ENCODE data around the gene HACD2. TPM values are rescaled to one million over a fixed set of nuclear protein-coding genes. Genes with fewer than 3 reads are reported as not detected.

HACD2 gene
- total and polyA plus RNA-seq, 4 donors, result 8.8 to 17.2 (median 12.8) TPM

DNA sequence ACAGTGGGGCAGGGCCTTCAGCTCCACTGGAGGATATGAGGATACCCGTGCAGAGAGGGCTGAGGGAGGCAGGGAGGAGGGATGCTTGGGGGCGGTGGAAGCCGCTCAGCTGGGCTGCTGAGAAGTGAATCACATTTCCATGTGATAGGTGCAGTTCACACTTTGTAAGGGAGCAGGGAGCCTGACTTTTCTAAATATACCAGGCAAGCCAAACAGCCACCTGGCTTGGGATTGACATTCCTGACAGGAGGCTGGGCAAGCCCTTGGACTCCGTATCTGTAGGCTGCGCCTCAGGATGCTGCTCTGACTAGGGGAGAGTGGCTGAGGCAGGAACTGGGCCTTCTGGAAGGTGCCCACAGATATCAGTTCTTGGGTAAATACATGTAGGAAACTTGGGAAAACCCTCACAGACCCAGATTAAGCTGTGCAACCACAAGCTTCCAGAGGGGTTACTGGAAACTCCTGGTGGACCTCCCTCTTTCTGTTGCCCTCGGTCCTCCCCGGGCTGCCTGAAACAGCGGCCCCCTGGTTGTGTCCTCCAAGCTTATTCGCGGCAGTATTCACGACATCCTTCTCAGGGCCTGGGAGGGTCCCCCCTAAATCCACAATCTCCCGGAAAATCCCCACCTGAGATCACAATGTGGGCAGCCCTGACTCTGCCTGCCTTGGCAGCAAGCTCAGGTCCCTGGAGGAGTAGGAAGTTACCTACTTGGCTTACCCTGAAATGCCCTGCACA is 103.0 kb downstream of the HACD2 start:
- H3K36me3 ChIP-seq (ENCODE audit: control insufficient read depth in 1 of 2, insufficient read depth in 2 of 2, low read length in 1 of 2), result no peaks in the 10 kb centered on the region
- no peaks in the 10 kb centered on the region for H3K4me1 ChIP-seq (ENCODE audit: control insufficient read depth in 1 of 2, insufficient read depth in 2 of 2, low read length in 2 of 2)
- WGBS, 2 donors, result 85 to 88% methylated on average over 12 of the region's 12 CpGs
- no peaks in the 10 kb centered on the region for H3K27me3 ChIP-seq (ENCODE audit: control insufficient read depth in 1 of 2, insufficient read depth in 2 of 2, low read length in 1 of 2)
- no peaks in the 10 kb centered on the region for H3K9me3 ChIP-seq (ENCODE audit: control insufficient read depth, low read length)
- H3K4me3 ChIP-seq (ENCODE audit: low read length in 2 of 2), result no peak overlapping the region
- ATAC-seq (ENCODE audit: low FRiP score) (no peak), DNase-seq (no peak)
- H3K27ac ChIP-seq (ENCODE audit: low read depth in 1 of 2, low read length in 2 of 2), result no peak overlapping the region
- intact Hi-C loops (cut with DNase I), result loop anchor here in 1 of 2 donors (2.0 kb wide), 1 partner anchor 29 kb away; no protein-coding TSS in a partner anchor

DNA sequence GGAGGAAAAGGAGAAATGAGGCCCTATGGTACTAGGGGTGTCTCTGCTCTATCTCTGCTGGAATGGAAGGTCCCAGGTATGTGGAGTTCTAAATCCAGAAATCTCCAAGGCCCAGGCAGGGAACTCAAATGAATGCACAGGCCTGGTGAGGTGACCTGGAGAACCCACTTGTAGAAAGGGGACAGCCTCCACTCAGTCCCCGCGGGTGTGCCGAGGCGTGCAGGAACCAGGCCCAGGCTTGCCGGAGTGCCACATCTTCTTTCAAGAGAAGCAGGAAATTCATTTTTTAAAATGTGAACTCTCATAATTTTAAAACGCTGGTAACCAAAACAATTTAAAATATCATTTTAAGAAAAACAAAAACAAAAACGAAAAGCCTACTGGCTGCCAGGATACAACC is 103.8 kb downstream of the HACD2 start:
- no peak for DNase-seq
- no peaks in the 10 kb centered on the region for H3K4me1 ChIP-seq (ENCODE audit: control insufficient read depth in 1 of 2, insufficient read depth in 2 of 2, low read length in 2 of 2)

DNA sequence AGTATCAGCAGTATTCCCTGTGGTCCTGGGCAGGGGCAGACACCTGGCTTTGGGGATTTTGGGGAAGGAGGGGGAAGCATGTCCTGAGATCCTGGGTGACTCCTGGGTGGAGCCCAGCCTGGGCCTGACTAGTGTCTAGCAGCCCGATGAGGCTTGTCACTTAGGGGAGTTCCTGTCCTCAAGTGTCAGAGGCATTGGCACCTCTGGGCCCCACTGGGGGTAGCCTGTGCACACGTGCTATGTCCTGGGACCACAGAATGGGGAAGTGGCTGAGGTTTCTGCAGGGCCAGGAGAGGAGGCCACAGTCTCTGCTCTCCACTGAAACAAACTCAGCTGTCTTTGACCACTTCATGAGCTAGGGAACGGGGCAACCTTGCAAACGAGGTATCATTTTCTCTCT is 104.4 kb downstream of the HACD2 start:
- H3K9me3 ChIP-seq (ENCODE audit: control insufficient read depth, low read length), result no peaks in the 10 kb centered on the region
- no peak overlapping the region for H3K4me3 ChIP-seq (ENCODE audit: low read length in 2 of 2)
- H3K36me3 ChIP-seq (ENCODE audit: control insufficient read depth in 1 of 2, insufficient read depth in 2 of 2, low read length in 1 of 2), result no peaks in the 10 kb centered on the region
- 88 to 89% methylated on average over 4 of the region's 4 CpGs for WGBS, 2 donors
- intact Hi-C loops (cut with DNase I), result no loop called here
- no peaks in the 10 kb centered on the region for H3K4me1 ChIP-seq (ENCODE audit: control insufficient read depth in 1 of 2, insufficient read depth in 2 of 2, low read length in 2 of 2)
- no peaks in the 10 kb centered on the region for H3K27me3 ChIP-seq (ENCODE audit: control insufficient read depth in 1 of 2, insufficient read depth in 2 of 2, low read length in 1 of 2)
- DNase-seq (no peak), ATAC-seq (ENCODE audit: low FRiP score) (no peak)
- no peak overlapping the region for H3K27ac ChIP-seq (ENCODE audit: low read depth in 1 of 2, low read length in 2 of 2)

More for the DNA sequence above, 103.8 kb downstream of the HACD2 start:
- H3K27ac ChIP-seq (ENCODE audit: low read depth in 1 of 2, low read length in 2 of 2), result no peak overlapping the region
- H3K9me3 ChIP-seq (ENCODE audit: control insufficient read depth, low read length), result no peaks in the 10 kb centered on the region
- H3K27me3 ChIP-seq (ENCODE audit: control insufficient read depth in 1 of 2, insufficient read depth in 2 of 2, low read length in 1 of 2), result no peaks in the 10 kb centered on the region
- intact Hi-C loops (cut with DNase I), result no loop called here
- 89 to 92% methylated on average over 7 of the region's 7 CpGs for WGBS, 2 donors
- no peak for ATAC-seq (ENCODE audit: low FRiP score)
- no peaks in the 10 kb centered on the region for H3K36me3 ChIP-seq (ENCODE audit: control insufficient read depth in 1 of 2, insufficient read depth in 2 of 2, low read length in 1 of 2)
- H3K4me3 ChIP-seq (ENCODE audit: low read length in 2 of 2), result no peak overlapping the region

DNA sequence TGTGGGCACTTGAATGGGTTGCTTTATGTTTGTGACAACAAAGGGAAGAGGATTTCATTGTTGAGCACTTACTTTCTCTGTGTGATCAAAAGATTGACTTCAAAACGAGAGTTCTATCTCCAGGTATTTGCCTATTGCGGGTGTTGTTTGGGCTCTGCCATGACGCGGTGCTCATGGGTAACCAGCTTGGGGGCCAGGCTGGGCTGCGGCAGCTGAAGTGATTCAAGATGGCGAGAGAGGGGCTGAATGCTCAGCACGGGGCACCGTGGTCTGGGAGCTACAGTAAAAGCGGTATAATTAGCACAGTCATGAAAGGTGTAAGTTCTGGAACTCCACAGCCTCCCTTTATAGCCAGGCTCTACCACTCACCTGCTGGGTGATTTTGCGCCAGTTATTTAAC is 105.0 kb downstream of the HACD2 start:
- Histone ChIP-seq H3K4me3 (ENCODE audit: low read length in 2 of 2) (no peak overlapping the region), H3K36me3 (ENCODE audit: control insufficient read depth in 1 of 2, insufficient read depth in 2 of 2, low read length in 1 of 2) (no peaks in the 10 kb centered on the region), H3K4me1 (ENCODE audit: control insufficient read depth in 1 of 2, insufficient read depth in 2 of 2, low read length in 2 of 2) (no peaks in the 10 kb centered on the region), H3K27ac (ENCODE audit: low read depth in 1 of 2, low read length in 2 of 2) (no peak overlapping the region), H3K27me3 (ENCODE audit: control insufficient read depth in 1 of 2, insufficient read depth in 2 of 2, low read length in 1 of 2) (no peaks in the 10 kb centered on the region), H3K9me3 (ENCODE audit: control insufficient read depth, low read length) (no peaks in the 10 kb centered on the region)
- no peak for DNase-seq
- intact Hi-C loops (cut with DNase I), result no loop called here
- ATAC-seq (ENCODE audit: low FRiP score), result no peak
- WGBS, 2 donors, result 95 to 97% methylated on average over 10 of the region's 10 CpGs

DNA sequence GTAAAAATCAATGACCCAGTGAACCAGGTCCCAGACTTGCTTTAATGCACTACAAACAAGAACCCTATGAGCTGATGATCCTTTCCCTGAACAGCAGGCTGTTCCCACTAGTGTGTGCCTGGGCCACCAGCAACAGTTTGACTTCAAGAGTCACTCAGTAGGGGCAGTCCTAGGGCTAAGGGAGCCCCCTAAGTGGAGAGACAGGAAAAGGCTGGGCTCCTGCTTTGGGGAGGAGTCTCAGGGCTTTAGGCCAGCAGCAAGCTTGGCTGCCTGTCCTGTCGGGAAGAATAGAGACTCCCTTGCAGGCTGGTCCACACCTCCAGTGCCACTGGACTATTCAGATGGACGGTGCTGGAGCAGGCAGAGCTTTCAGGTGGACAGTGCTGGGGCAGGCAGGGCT is 106.5 kb downstream of the HACD2 start:
- H3K27ac ChIP-seq (ENCODE audit: low read depth in 1 of 2, low read length in 2 of 2), result no peak overlapping the region
- WGBS, 2 donors, result 45 to 46% methylated on average over 2 of the region's 2 CpGs

DNA sequence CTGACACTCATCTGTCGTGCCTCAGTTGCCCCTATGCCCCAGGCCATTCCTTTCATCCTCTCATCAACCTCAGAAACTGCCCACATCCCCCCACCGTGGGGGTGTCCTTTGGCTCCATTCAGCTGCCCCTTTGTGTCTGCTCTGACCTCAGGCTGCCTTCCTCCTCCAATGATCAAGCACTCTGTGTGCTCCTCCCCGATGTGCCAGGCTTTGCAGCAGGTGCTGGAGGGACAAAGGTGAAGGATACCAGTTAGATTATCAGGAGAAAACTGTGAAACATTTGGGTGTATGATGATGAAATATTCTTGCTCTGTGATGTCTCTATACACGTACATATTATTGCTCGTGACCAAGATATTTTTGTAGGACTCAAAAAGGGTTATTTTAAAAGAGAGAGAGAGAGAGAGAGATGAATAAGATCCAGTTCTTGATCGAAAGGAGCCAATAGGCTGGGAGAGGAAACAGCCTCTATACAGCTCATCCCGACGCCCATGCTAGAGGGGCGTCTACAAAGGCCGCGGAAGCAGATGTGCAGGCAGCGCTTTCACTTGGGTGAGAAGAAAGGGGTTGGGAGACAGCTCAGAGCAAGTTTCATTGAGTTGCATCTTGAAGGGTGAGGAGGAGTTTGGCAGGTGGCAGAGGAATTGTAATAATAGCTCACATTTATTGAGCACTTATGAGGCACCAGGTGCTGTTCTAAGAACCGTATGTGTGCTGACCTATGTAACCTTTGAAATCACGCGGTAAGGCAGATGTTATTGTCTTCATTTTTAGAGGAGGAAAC is 107.7 kb downstream of the HACD2 start:
- no peaks in the 10 kb centered on the region for H3K36me3 ChIP-seq (ENCODE audit: control insufficient read depth in 1 of 2, insufficient read depth in 2 of 2, low read length in 1 of 2)
- DNase-seq (no peak), ATAC-seq (ENCODE audit: low FRiP score) (no peak)
- H3K27me3 ChIP-seq (ENCODE audit: control insufficient read depth in 1 of 2, insufficient read depth in 2 of 2, low read length in 1 of 2), result no peaks in the 10 kb centered on the region
- no peak overlapping the region for H3K27ac ChIP-seq (ENCODE audit: low read depth in 1 of 2, low read length in 2 of 2)
- intact Hi-C loops (cut with DNase I), result no loop called here
- no peaks in the 10 kb centered on the region for H3K9me3 ChIP-seq (ENCODE audit: control insufficient read depth, low read length)
- 87 to 90% methylated on average over 15 of the region's 15 CpGs for WGBS, 2 donors
- no peaks in the 10 kb centered on the region for H3K4me1 ChIP-seq (ENCODE audit: control insufficient read depth in 1 of 2, insufficient read depth in 2 of 2, low read length in 2 of 2)
- H3K4me3 ChIP-seq (ENCODE audit: low read length in 2 of 2), result no peak overlapping the region

More for the DNA sequence above, 106.5 kb downstream of the HACD2 start:
- DNase-seq, result no peak
- H3K9me3 ChIP-seq (ENCODE audit: control insufficient read depth, low read length), result no peaks in the 10 kb centered on the region
- H3K4me3 ChIP-seq (ENCODE audit: low read length in 2 of 2), result no peak overlapping the region
- no peak for ATAC-seq (ENCODE audit: low FRiP score)
- no peaks in the 10 kb centered on the region for H3K27me3 ChIP-seq (ENCODE audit: control insufficient read depth in 1 of 2, insufficient read depth in 2 of 2, low read length in 1 of 2)
- no peaks in the 10 kb centered on the region for H3K4me1 ChIP-seq (ENCODE audit: control insufficient read depth in 1 of 2, insufficient read depth in 2 of 2, low read length in 2 of 2)
- no peaks in the 10 kb centered on the region for H3K36me3 ChIP-seq (ENCODE audit: control insufficient read depth in 1 of 2, insufficient read depth in 2 of 2, low read length in 1 of 2)
- intact Hi-C loops (cut with DNase I), result no loop called here

DNA sequence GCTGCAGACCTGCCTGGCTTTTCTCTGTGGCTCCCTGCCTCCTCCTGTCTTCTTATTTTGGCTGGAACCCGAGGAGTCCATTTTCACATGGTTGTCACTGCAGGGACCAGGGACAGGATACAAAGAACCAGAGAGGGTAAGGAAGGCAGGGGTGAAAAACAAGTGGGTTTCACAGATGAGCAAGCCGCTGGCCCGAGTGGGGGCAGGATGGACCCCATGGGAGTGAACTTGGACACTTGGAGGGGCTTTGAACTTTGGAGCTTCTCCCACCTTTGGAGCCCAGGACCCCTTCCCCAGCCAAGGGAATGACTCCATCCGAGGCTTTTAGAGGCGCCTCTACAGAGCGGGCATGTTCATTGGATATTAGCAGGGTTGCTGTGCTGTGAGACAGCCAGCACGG is 109.1 kb downstream of the HACD2 start:
- Histone ChIP-seq H3K9me3 (ENCODE audit: control insufficient read depth, low read length) (no peaks in the 10 kb centered on the region), H3K36me3 (ENCODE audit: control insufficient read depth in 1 of 2, insufficient read depth in 2 of 2, low read length in 1 of 2) (no peaks in the 10 kb centered on the region), H3K4me3 (ENCODE audit: low read length in 2 of 2) (no peak overlapping the region), H3K27ac (ENCODE audit: low read depth in 1 of 2, low read length in 2 of 2) (no peak overlapping the region), H3K4me1 (ENCODE audit: control insufficient read depth in 1 of 2, insufficient read depth in 2 of 2, low read length in 2 of 2) (no peaks in the 10 kb centered on the region), H3K27me3 (ENCODE audit: control insufficient read depth in 1 of 2, insufficient read depth in 2 of 2, low read length in 1 of 2) (no peaks in the 10 kb centered on the region)
- intact Hi-C loops (cut with DNase I), result no loop called here
- 86 to 90% methylated on average over 7 of the region's 7 CpGs for WGBS, 2 donors
- ATAC-seq (ENCODE audit: low FRiP score) (no peak), DNase-seq (no peak)

DNA sequence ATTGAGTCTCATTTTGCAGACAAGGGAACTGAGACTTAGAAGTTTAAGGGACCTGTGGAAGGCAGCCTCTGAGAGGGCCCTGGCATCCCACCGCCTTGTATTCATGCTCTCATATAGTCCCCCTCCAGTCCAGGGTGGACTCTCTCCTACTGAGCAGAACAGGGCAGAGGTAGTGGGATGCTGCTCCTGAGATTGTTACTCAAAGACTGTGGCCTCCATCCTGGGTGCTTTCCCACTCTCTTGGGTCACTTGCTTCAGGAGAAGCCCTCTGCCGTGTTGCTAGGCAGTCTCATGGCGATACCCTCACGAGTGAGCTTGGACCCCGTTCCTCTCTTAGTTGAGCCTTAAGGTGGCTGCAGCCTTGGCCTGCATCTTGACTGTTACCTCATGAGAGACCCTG is 113.7 kb downstream of the HACD2 start:
- H3K4me1 ChIP-seq (ENCODE audit: control insufficient read depth in 1 of 2, insufficient read depth in 2 of 2, low read length in 2 of 2), result no peaks in the 10 kb centered on the region
- H3K36me3 ChIP-seq (ENCODE audit: control insufficient read depth in 1 of 2, insufficient read depth in 2 of 2, low read length in 1 of 2), result no peaks in the 10 kb centered on the region
- no peak overlapping the region for H3K27ac ChIP-seq (ENCODE audit: low read depth in 1 of 2, low read length in 2 of 2)
- 89 to 92% methylated on average over 5 of the region's 5 CpGs for WGBS, 2 donors
- no peaks in the 10 kb centered on the region for H3K27me3 ChIP-seq (ENCODE audit: control insufficient read depth in 1 of 2, insufficient read depth in 2 of 2, low read length in 1 of 2)
- intact Hi-C loops (cut with DNase I), result no loop called here
- no peaks in the 10 kb centered on the region for H3K9me3 ChIP-seq (ENCODE audit: control insufficient read depth, low read length)
- no peak for DNase-seq
- no peak overlapping the region for H3K4me3 ChIP-seq (ENCODE audit: low read length in 2 of 2)
- ATAC-seq (ENCODE audit: low FRiP score), result no peak
